ENCODE data around the gene PRR5L.

Gene PRR5L

GRCh38 chr11:36404831-36405230 is 108.7 kb downstream of the PRR5L start:
- DNase-seq: no peak
- H3K27ac ChIP-seq (ENCODE audit: insufficient read depth in 1 of 2, low read depth in 1 of 2, low read length in 2 of 2, poor library complexity in 1 of 2, severe bottlenecking in 2 of 2): no peak overlapping the region
- peaks cover 6 to 77% (median 31%) of the 10 kb centered on the region in 4 experiments for H3K36me3 ChIP-seq (ENCODE audit: control insufficient read depth in 4 of 4, insufficient read depth in 4 of 4, low read length in 3 of 4)
- no peaks in the 10 kb centered on the region for H3K27me3 ChIP-seq (replicated peaks in 2 of 5; ENCODE audit: control insufficient read depth in 4 of 5, insufficient read depth in 5 of 5, low read length in 4 of 5)
- ChIA-PET CTCF (interaction anchor here (6.2 kb wide), 1 partner anchor 7 kb away, joined by 46 read pairs; no protein-coding TSS in a partner anchor), POLR2A (no interaction called here)
- whole genome bisulfite sequencing (ENCODE audit: insufficient coverage): no CpG with 5 or more reads among the region's 3 CpGs
- no peak overlapping the region for H3K4me3 ChIP-seq (ENCODE audit: control insufficient read depth in 1 of 7, extremely low read depth in 1 of 7, insufficient read depth in 4 of 7, low read depth in 2 of 7, low read length in 6 of 7)
- H3K9me3 ChIP-seq (ENCODE audit: control extremely low read depth in 1 of 5, control insufficient read depth in 4 of 5, insufficient read depth in 2 of 5, low read depth in 1 of 5, low read length in 4 of 5): no peaks in the 10 kb centered on the region
- peaks cover 14 to 87% (median 82%) of the 10 kb centered on the region in 4 experiments for H3K4me1 ChIP-seq (ENCODE audit: control extremely low read depth in 1 of 4, control insufficient read depth in 4 of 4, insufficient read depth in 4 of 4, low read length in 3 of 4)

GRCh38 chr11:36405585-36406367 is 109.7 kb downstream of the PRR5L start:
- ChIA-PET CTCF (interaction anchor here (1.0 to 3.0 kb wide), 4 partner anchors 28 to 1566 kb away, joined by 3 to 15 read pairs (median 4); no protein-coding TSS in a partner anchor), POLR2A (no interaction called here)
- Histone ChIP-seq H3K27ac (ENCODE audit: insufficient read depth in 1 of 2, low read depth in 1 of 2, low read length in 2 of 2, poor library complexity in 1 of 2, severe bottlenecking in 2 of 2) (no peak overlapping the region), H3K4me3 (ENCODE audit: control insufficient read depth in 1 of 7, extremely low read depth in 1 of 7, insufficient read depth in 4 of 7, low read depth in 2 of 7, low read length in 6 of 7) (no peak overlapping the region), H3K4me1 (ENCODE audit: control extremely low read depth in 1 of 4, control insufficient read depth in 4 of 4, insufficient read depth in 4 of 4, low read length in 3 of 4) (peaks cover 22 to 87% (median 82%) of the 10 kb centered on the region in 4 experiments), H3K9me3 (ENCODE audit: control extremely low read depth in 1 of 5, control insufficient read depth in 4 of 5, insufficient read depth in 2 of 5, low read depth in 1 of 5, low read length in 4 of 5) (no peaks in the 10 kb centered on the region), H3K27me3 (replicated peaks in 2 of 5; ENCODE audit: control insufficient read depth in 4 of 5, insufficient read depth in 5 of 5, low read length in 4 of 5) (no peaks in the 10 kb centered on the region), H3K36me3 (ENCODE audit: control insufficient read depth in 4 of 4, insufficient read depth in 4 of 4, low read length in 3 of 4) (peaks cover 6 to 77% (median 35%) of the 10 kb centered on the region in 4 experiments)
- no peak for DNase-seq
- 80% methylated on average over 2 of the region's 5 CpGs for WGBS (ENCODE audit: insufficient coverage)

- Histone ChIP-seq H3K9me3 (ENCODE audit: control extremely low read depth in 1 of 5, control insufficient read depth in 4 of 5, insufficient read depth in 2 of 5, low read depth in 1 of 5, low read length in 4 of 5) (no peaks in the 10 kb centered on the region), H3K27me3 (replicated peaks in 2 of 5; ENCODE audit: control insufficient read depth in 4 of 5, insufficient read depth in 5 of 5, low read length in 4 of 5) (no peaks in the 10 kb centered on the region), H3K27ac (ENCODE audit: insufficient read depth in 1 of 2, low read depth in 1 of 2, low read length in 2 of 2, poor library complexity in 1 of 2, severe bottlenecking in 2 of 2) (no peak overlapping the region), H3K36me3 (ENCODE audit: control insufficient read depth in 4 of 4, insufficient read depth in 4 of 4, low read length in 3 of 4) (peaks cover 6 to 75% (median 34%) of the 10 kb centered on the region in 4 experiments), H3K4me1 (ENCODE audit: control extremely low read depth in 1 of 4, control insufficient read depth in 4 of 4, insufficient read depth in 4 of 4, low read length in 3 of 4) (peaks cover 37 to 91% (median 84%) of the 10 kb centered on the region in 4 experiments), H3K4me3 (ENCODE audit: control insufficient read depth in 1 of 7, extremely low read depth in 1 of 7, insufficient read depth in 4 of 7, low read depth in 2 of 7, low read length in 6 of 7) (no peak overlapping the region)
- POLR2A ChIA-PET: no interaction called here
- DNase-seq: no peak
- CTCF ChIA-PET: interaction anchor here (3.0 kb wide), 1 partner anchor 29 kb away, joined by 15 read pairs; no protein-coding TSS in a partner anchor
These were observed 111.3 kb downstream of the PRR5L start for GRCh38 chr11:36407356-36407755.

GRCh38 chr11:36408498-36409136 is 112.5 kb downstream of the PRR5L start:
- no peaks in the 10 kb centered on the region for H3K9me3 ChIP-seq (ENCODE audit: control extremely low read depth in 1 of 5, control insufficient read depth in 4 of 5, insufficient read depth in 2 of 5, low read depth in 1 of 5, low read length in 4 of 5)
- DNase-seq: no peak
- H3K36me3 ChIP-seq (ENCODE audit: control insufficient read depth in 4 of 4, insufficient read depth in 4 of 4, low read length in 3 of 4): peaks cover 6 to 73% (median 27%) of the 10 kb centered on the region in 4 experiments
- 36% methylated on average over 1 of the region's 6 CpGs for WGBS (ENCODE audit: insufficient coverage)
- ChIA-PET POLR2A (interaction anchor here (0.6 kb wide), 1 partner anchor 44 kb away, joined by 3 read pairs; no protein-coding TSS in a partner anchor), CTCF (interaction anchor here (0.8 to 5.1 kb wide), 3 partner anchors 6 to 69 kb away, joined by 3 to 46 read pairs (median 15); no protein-coding TSS in a partner anchor)
- no peaks in the 10 kb centered on the region for H3K27me3 ChIP-seq (replicated peaks in 2 of 5; ENCODE audit: control insufficient read depth in 4 of 5, insufficient read depth in 5 of 5, low read length in 4 of 5)
- peak overlapping the region; percentile 46 to 72 for H3K27ac ChIP-seq (ENCODE audit: insufficient read depth in 1 of 2, low read depth in 1 of 2, low read length in 2 of 2, poor library complexity in 1 of 2, severe bottlenecking in 2 of 2)
- H3K4me1 ChIP-seq (ENCODE audit: control extremely low read depth in 1 of 4, control insufficient read depth in 4 of 4, insufficient read depth in 4 of 4, low read length in 3 of 4): peaks cover 44 to 89% (median 82%) of the 10 kb centered on the region in 4 experiments
- peak overlapping the region in 4 of 7 experiments; percentile 3 to 43 (median 18) for H3K4me3 ChIP-seq (ENCODE audit: control insufficient read depth in 1 of 7, extremely low read depth in 1 of 7, insufficient read depth in 4 of 7, low read depth in 2 of 7, low read length in 6 of 7)

GRCh38 chr11:36409152-36409816 is 113.2 kb downstream of the PRR5L start:
- Histone ChIP-seq H3K4me3 (ENCODE audit: control insufficient read depth in 1 of 7, extremely low read depth in 1 of 7, insufficient read depth in 4 of 7, low read depth in 2 of 7, low read length in 6 of 7) (peak overlapping the region in 5 of 7 experiments; percentile 3 to 43 (median 21)), H3K27me3 (replicated peaks in 2 of 5; ENCODE audit: control insufficient read depth in 4 of 5, insufficient read depth in 5 of 5, low read length in 4 of 5) (no peaks in the 10 kb centered on the region), H3K9me3 (ENCODE audit: control extremely low read depth in 1 of 5, control insufficient read depth in 4 of 5, insufficient read depth in 2 of 5, low read depth in 1 of 5, low read length in 4 of 5) (no peaks in the 10 kb centered on the region), H3K36me3 (ENCODE audit: control insufficient read depth in 4 of 4, insufficient read depth in 4 of 4, low read length in 3 of 4) (peaks cover 2 to 66% (median 23%) of the 10 kb centered on the region in 4 experiments), H3K27ac (ENCODE audit: insufficient read depth in 1 of 2, low read depth in 1 of 2, low read length in 2 of 2, poor library complexity in 1 of 2, severe bottlenecking in 2 of 2) (peak overlapping the region; percentile 46 to 72), H3K4me1 (ENCODE audit: control extremely low read depth in 1 of 4, control insufficient read depth in 4 of 4, insufficient read depth in 4 of 4, low read length in 3 of 4) (peaks cover 44 to 84% (median 77%) of the 10 kb centered on the region in 4 experiments)
- POLR2A ChIA-PET: interaction anchor here (0.6 kb wide), 1 partner anchor 15 kb away, joined by 3 read pairs; no protein-coding TSS in a partner anchor
- CTCF ChIA-PET: interaction anchor here (1.0 to 5.1 kb wide), 4 partner anchors 7 to 45 kb away, joined by 4 to 46 read pairs (median 9); no protein-coding TSS in a partner anchor
- 3% methylated on average over 5 of the region's 8 CpGs for WGBS (ENCODE audit: insufficient coverage)
- peak; percentile 67 to 93 (median 90) for DNase-seq

- DNase-seq: peak; percentile 73 to 97 (median 96)
- Histone ChIP-seq H3K27ac (ENCODE audit: insufficient read depth in 1 of 2, low read depth in 1 of 2, low read length in 2 of 2, poor library complexity in 1 of 2, severe bottlenecking in 2 of 2) (peak overlapping the region; percentile 67 to 76), H3K9me3 (ENCODE audit: control extremely low read depth in 1 of 5, control insufficient read depth in 4 of 5, insufficient read depth in 2 of 5, low read depth in 1 of 5, low read length in 4 of 5) (peaks cover 0 to 2% (median 0%) of the 10 kb centered on the region in 5 experiments), H3K4me1 (ENCODE audit: control extremely low read depth in 1 of 4, control insufficient read depth in 4 of 4, insufficient read depth in 4 of 4, low read length in 3 of 4) (peaks cover 49 to 84% (median 74%) of the 10 kb centered on the region in 4 experiments), H3K27me3 (replicated peaks in 2 of 5; ENCODE audit: control insufficient read depth in 4 of 5, insufficient read depth in 5 of 5, low read length in 4 of 5) (no peaks in the 10 kb centered on the region), H3K4me3 (ENCODE audit: control insufficient read depth in 1 of 7, extremely low read depth in 1 of 7, insufficient read depth in 4 of 7, low read depth in 2 of 7, low read length in 6 of 7) (peak overlapping the region in 3 of 7 experiments; percentile 19 to 53 (median 43)), H3K36me3 (ENCODE audit: control insufficient read depth in 4 of 4, insufficient read depth in 4 of 4, low read length in 3 of 4) (peaks cover 2 to 54% (median 9%) of the 10 kb centered on the region in 4 experiments)
- WGBS (ENCODE audit: insufficient coverage): 0% methylated on average over 2 of the region's 9 CpGs
- ChIA-PET POLR2A (interaction anchor here (0.9 to 3.1 kb wide), 6 partner anchors 10 to 41 kb away, joined by 3 to 13 read pairs (median 4); no protein-coding TSS in a partner anchor), CTCF (interaction anchor here (1.0 to 5.1 kb wide), 12 partner anchors 9 to 121 kb away, joined by 3 to 46 read pairs (median 6); no protein-coding TSS in a partner anchor)
These were observed 115.1 kb downstream of the PRR5L start for GRCh38 chr11:36411202-36411640.
